ENCODE measurements around the gene PHF21A. TPM values are rescaled to one million over a fixed set of nuclear protein-coding genes. Genes with fewer than 3 reads are reported as not detected.

Gene PHF21A
- total and polyA plus RNA-seq, 10 of the 15 experiments (the other 5 are each of a cell fraction or from before 2014, with no cell fraction given) = 2.6 to 37.2 (median 16.0) TPM

DNA sequence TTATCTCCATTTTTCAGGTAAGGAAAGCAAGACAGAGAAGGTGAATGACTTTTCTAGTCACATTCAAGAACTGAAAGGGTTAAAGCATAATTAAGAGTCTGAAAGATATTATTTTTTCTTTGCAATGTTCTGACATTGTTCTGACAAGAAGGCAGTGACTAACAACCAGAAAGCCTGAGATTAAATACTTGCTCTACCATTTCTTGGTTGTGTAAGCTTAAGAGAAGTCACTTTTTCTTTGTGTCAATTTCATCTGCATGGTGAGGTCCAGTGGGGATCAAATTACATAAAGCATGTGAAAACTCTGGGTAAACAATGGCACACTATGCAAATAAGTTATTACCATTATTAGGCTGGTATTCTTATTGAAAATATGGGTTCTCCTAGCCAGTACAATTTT, 73.7 kb downstream of the PHF21A start (continued):
- TF ChIP-seq ETV6 (conservative IDR thresholded peaks at IDR 0.05 in 1 of 2, IDR thresholded peaks at IDR 0.05 in 1 of 2; ENCODE audit: borderline replicate concordance in 1 of 2, low read depth in 1 of 2) = no peak
- no peak for TF ChIP-seq JUND (IDR thresholded peaks at IDR 0.05; ENCODE audit: low read depth, low read length)
- no peak for TF ChIP-seq FOXM1 (IDR thresholded peaks at IDR 0.05; ENCODE audit: low read depth, low read length)
- TF ChIP-seq STAT3 (IDR thresholded peaks at IDR 0.05; ENCODE audit: low read depth, low read length) = no peak
- TF ChIP-seq, protein P1, sequence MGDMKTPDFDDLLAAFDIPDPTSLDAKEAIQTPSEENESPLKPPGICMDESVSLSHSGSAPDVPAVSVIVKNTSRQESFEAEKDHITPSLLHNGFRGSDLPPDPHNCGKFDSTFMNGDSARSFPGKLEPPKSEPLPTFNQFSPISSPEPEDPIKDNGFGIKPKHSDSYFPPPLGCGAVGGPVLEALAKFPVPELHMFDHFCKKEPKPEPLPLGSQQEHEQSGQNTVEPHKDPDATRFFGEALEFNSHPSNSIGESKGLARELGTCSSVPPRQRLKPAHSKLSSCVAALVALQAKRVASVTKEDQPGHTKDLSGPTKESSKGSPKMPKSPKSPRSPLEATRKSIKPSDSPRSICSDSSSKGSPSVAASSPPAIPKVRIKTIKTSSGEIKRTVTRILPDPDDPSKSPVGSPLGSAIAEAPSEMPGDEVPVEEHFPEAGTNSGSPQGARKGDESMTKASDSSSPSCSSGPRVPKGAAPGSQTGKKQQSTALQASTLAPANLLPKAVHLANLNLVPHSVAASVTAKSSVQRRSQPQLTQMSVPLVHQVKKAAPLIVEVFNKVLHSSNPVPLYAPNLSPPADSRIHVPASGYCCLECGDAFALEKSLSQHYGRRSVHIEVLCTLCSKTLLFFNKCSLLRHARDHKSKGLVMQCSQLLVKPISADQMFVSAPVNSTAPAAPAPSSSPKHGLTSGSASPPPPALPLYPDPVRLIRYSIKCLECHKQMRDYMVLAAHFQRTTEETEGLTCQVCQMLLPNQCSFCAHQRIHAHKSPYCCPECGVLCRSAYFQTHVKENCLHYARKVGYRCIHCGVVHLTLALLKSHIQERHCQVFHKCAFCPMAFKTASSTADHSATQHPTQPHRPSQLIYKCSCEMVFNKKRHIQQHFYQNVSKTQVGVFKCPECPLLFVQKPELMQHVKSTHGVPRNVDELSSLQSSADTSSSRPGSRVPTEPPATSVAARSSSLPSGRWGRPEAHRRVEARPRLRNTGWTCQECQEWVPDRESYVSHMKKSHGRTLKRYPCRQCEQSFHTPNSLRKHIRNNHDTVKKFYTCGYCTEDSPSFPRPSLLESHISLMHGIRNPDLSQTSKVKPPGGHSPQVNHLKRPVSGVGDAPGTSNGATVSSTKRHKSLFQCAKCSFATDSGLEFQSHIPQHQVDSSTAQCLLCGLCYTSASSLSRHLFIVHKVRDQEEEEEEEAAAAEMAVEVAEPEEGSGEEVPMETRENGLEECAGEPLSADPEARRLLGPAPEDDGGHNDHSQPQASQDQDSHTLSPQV (IDR thresholded peaks at IDR 0.05) = no peak
- no peak for TF ChIP-seq IKZF1 (conservative IDR thresholded peaks at IDR 0.05)

DNA sequence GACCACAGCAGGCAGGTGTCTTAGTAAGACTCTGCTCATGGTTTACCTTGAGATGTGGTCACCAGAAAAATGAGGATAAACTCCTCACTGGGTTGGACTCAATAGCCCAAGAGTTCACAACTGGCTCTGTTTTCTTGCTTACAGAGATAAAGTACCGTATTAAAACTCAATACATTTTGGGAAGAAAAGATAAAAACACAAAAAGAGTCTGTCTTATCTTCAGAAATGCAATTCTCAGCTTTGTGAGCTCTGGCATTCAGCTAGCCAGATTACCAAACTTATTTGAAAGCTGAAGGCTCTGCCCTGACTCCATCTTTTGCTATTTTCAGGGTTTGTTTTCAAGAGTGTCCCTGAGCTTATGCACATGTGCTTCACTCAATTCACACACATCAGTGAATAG, 75.4 kb downstream of the PHF21A start:
- 88% methylated on average over 1 of the region's 1 CpG for WGBS (ENCODE audit: insufficient coverage, insufficient replicate concordance, low lambda C conversion rate, missing lambda C conversion rate)
- ATAC-seq = no peak
- no peak for FAIRE-seq
- BruUV-seq (replicated peaks) = no TSS peak
- H3K36me3 ChIP-seq (ENCODE audit: control insufficient read depth in 2 of 2, insufficient read depth in 2 of 2, low read length in 1 of 2) = peaks cover 0 to 2% of the 10 kb centered on the region in 2 experiments; a peak in 1 of 4 replicates
- H3K9me3 ChIP-seq (replicated peaks; ENCODE audit: control insufficient read depth, insufficient read depth, low read length) = no peaks in the 10 kb centered on the region
- intact Hi-C loops (cut with micrococcal nuclease; ENCODE audit: unreplicated experiment) (no loop called here), in situ Hi-C loops (cut with MboI) (no loop called here)
- no peaks in the 10 kb centered on the region for H3K27me3 ChIP-seq (replicated peaks in 1 of 2; ENCODE audit: control insufficient read depth in 2 of 2, insufficient read depth in 2 of 2, low read length in 1 of 2)
- no peaks in the 10 kb centered on the region for H3K79me2 ChIP-seq (ENCODE audit: control insufficient read depth, insufficient read depth, low read length)
- CTCF ChIA-PET = interaction anchor here (0.9 to 1.9 kb wide), 2 partner anchors 8 to 39 kb away, joined by 5 read pairs; no protein-coding TSS in a partner anchor
- H3K4me2 ChIP-seq (ENCODE audit: control insufficient read depth, insufficient read depth) = no peak overlapping the region
- POLR2A ChIA-PET = interaction anchor here (0.7 to 1.1 kb wide), 2 partner anchors 13 to 62 kb away, joined by 3 to 4 read pairs; no protein-coding TSS in a partner anchor
- SMC1A ChIA-PET (ENCODE audit: uncharacterized antibody, unreplicated experiment) = interaction anchor here (0.9 kb wide), 1 partner anchor 10 kb away, joined by 3 read pairs; no protein-coding TSS in a partner anchor
- H3K9ac ChIP-seq (ENCODE audit: control insufficient read depth, insufficient read depth, low read length) = no peak overlapping the region
- H4K20me1 ChIP-seq (ENCODE audit: control insufficient read depth, insufficient read depth) = no peaks in the 10 kb centered on the region
- H3K4me3 ChIP-seq = no peak overlapping the region
- no peaks in the 10 kb centered on the region for H3K4me1 ChIP-seq (ENCODE audit: control insufficient read depth, insufficient read depth, low read length)
- no peak for DNase-seq (ENCODE audit: low read depth, low spot score)
- RAD21 ChIA-PET (ENCODE audit: unreplicated experiment) = no interaction called here
- no peak overlapping the region for H3K27ac ChIP-seq (ENCODE audit: control insufficient read depth, insufficient read depth)
- H2AFZ ChIP-seq (ENCODE audit: control insufficient read depth, low read depth, low read length) = no peak overlapping the region
- TF ChIP-seq, protein P2, sequence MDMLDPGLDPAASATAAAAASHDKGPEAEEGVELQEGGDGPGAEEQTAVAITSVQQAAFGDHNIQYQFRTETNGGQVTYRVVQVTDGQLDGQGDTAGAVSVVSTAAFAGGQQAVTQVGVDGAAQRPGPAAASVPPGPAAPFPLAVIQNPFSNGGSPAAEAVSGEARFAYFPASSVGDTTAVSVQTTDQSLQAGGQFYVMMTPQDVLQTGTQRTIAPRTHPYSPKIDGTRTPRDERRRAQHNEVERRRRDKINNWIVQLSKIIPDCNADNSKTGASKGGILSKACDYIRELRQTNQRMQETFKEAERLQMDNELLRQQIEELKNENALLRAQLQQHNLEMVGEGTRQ (IDR thresholded peaks at IDR 0.05; ENCODE audit: borderline replicate concordance, low read depth, low read length) = no peak
- TF ChIP-seq SRF (IDR thresholded peaks at IDR 0.05; ENCODE audit: low read depth in 2 of 2, low read length in 2 of 2) = no peak
- TF ChIP-seq, protein P3, sequence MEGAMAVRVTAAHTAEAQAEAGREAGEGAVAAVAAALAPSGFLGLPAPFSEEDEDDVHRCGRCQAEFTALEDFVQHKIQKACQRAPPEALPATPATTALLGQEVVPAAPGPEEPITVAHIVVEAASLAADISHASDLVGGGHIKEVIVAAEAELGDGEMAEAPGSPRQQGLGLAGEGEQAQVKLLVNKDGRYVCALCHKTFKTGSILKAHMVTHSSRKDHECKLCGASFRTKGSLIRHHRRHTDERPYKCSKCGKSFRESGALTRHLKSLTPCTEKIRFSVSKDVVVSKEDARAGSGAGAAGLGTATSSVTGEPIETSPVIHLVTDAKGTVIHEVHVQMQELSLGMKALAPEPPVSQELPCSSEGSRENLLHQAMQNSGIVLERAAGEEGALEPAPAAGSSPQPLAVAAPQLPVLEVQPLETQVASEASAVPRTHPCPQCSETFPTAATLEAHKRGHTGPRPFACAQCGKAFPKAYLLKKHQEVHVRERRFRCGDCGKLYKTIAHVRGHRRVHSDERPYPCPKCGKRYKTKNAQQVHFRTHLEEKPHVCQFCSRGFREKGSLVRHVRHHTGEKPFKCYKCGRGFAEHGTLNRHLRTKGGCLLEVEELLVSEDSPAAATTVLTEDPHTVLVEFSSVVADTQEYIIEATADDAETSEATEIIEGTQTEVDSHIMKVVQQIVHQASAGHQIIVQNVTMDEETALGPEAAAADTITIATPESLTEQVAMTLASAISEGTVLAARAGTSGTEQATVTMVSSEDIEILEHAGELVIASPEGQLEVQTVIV (IDR thresholded peaks at IDR 0.05; ENCODE audit: borderline replicate concordance, partially characterized antibody) = no peak
- TF ChIP-seq NR2F1 (conservative IDR thresholded peaks at IDR 0.05) = no peak

Data from GM12878 (cell line).